Fibroblast of villous mesenchyme (primary cell): Measurements from ENCODE around the gene NKAIN2. TPM values are rescaled to one million over a fixed set of nuclear protein-coding genes. Genes with fewer than 3 reads are reported as not detected.

Experiments
- DNase-seq: peaks from one replicate; pipeline ENCODE4 v3.0.0-alpha.2; 2010; ENCODE audit warnings: low read depth
- H3K4me3 ChIP-seq: 2 replicates; pipeline ENCODE4 v1.5.1; 2011; ENCODE audit warnings: low read depth, mild to moderate bottlenecking, low read length
- CTCF ChIP-seq: IDR thresholded peaks from 2 replicates; pipeline ENCODE4 v1.5.1; 2012; ENCODE audit warnings: low read depth, mild to moderate bottlenecking, low read length; ENCODE audit not compliant: insufficient read depth
- total RNA-seq: library from RNA; depleted of rRNA; stranded (reverse); fragments of >200 nt; gene quantifications from 2 replicates; pipeline ENCODE4 v1.2.3, GENCODE V29; 2012

The NKAIN2 gene
- total RNA-seq, 1 donor, result not detected

GRCh38 chr6:124356811-124357210 is 553.1 kb downstream of the NKAIN2 start:
- H3K4me3 ChIP-seq, result no peak overlapping the region
- no peak for DNase-seq
- no peak for TF ChIP-seq CTCF

GRCh38 chr6:124368131-124368530 is 564.5 kb downstream of the NKAIN2 start:
- H3K4me3 ChIP-seq, result no peak overlapping the region
- no peak for DNase-seq
- no peak for TF ChIP-seq CTCF

- TF ChIP-seq CTCF, result no peak
- no peak overlapping the region for H3K4me3 ChIP-seq
- DNase-seq, result peak; percentile 8
These were observed 568.4 kb downstream of the NKAIN2 start for GRCh38 chr6:124371974-124372475.

GRCh38 chr6:124373386-124373785 is 569.7 kb downstream of the NKAIN2 start:
- TF ChIP-seq CTCF, result no peak
- H3K4me3 ChIP-seq, result no peak overlapping the region
- no peak for DNase-seq

GRCh38 chr6:124389127-124389526 is 585.5 kb downstream of the NKAIN2 start:
- DNase-seq, result no peak
- no peak overlapping the region for H3K4me3 ChIP-seq
- no peak for TF ChIP-seq CTCF

GRCh38 chr6:124393536-124393935 is 589.9 kb downstream of the NKAIN2 start:
- H3K4me3 ChIP-seq, result no peak overlapping the region
- TF ChIP-seq CTCF, result no peak
- DNase-seq, result no peak

- no peak overlapping the region for H3K4me3 ChIP-seq
- no peak for DNase-seq
- TF ChIP-seq CTCF, result no peak
These were observed 592.7 kb downstream of the NKAIN2 start for GRCh38 chr6:124396361-124396760.
